Osteoblast (primary cell): Measurements from ENCODE around the gene NOC4L. TPM values are rescaled to one million over a fixed set of nuclear protein-coding genes. Genes with fewer than 3 reads are reported as not detected.

Source experiments
- DNase-seq: peaks from one replicate; pipeline ENCODE4 v3.0.0; 2011; ENCODE audit warnings: low spot score, mixed read lengths; ENCODE audit not compliant: insufficient read length; ENCODE audit errors: missing footprints
- H2AFZ ChIP-seq: 2 replicates; pipeline ENCODE4 v1.6.0; 2011; ENCODE audit warnings: mild to moderate bottlenecking, low read length
- H3K27ac ChIP-seq: 2 replicates; pipeline ENCODE4 v1.5.1; 2011; ENCODE audit warnings: mild to moderate bottlenecking, low read depth, low read length, moderate library complexity
- H3K27me3 ChIP-seq: 2 replicates; pipeline ENCODE4 v1.6.0; 2012; ENCODE audit warnings: mild to moderate bottlenecking, control low read depth, inconsistent platforms, low read length, moderate library complexity; ENCODE audit not compliant: insufficient read depth
- H3K36me3 ChIP-seq: 2 replicates; pipeline ENCODE4 v1.5.1; 2011; ENCODE audit warnings: mild to moderate bottlenecking, low read length, control low read depth, moderate library complexity; ENCODE audit not compliant: insufficient read depth
- H3K4me1 ChIP-seq: 2 replicates; pipeline ENCODE4 v1.5.1; 2011; ENCODE audit warnings: mild to moderate bottlenecking, low read length, control low read depth, moderate library complexity; ENCODE audit not compliant: insufficient read depth
- H3K4me2 ChIP-seq: 2 replicates; pipeline ENCODE4 v1.6.0; 2011; ENCODE audit warnings: mild to moderate bottlenecking, low read length; ENCODE audit not compliant: insufficient read depth
- H3K4me3 ChIP-seq: fragments of 200-600 bp; sonication (generic); 3 replicates; pipeline ENCODE4 v1.5.1; 2012; ENCODE audit warnings: mild to moderate bottlenecking, low read length, inconsistent platforms; ENCODE audit not compliant: insufficient read depth
- H3K79me2 ChIP-seq: 2 replicates; pipeline ENCODE4 v1.6.0; 2012; ENCODE audit warnings: mild to moderate bottlenecking, low read length, control low read depth, inconsistent platforms; ENCODE audit not compliant: insufficient read depth
- H3K9me3 ChIP-seq: 2 replicates; pipeline ENCODE4 v1.5.1; 2011; ENCODE audit warnings: low read depth, low read length, control low read depth
- H4K20me1 ChIP-seq: 2 replicates; pipeline ENCODE4 v1.6.0; 2012; ENCODE audit warnings: mild to moderate bottlenecking, low read length, control low read depth; ENCODE audit not compliant: insufficient read depth
- total RNA-seq: library from RNA; depleted of rRNA; stranded (reverse); fragments of >200 nt; gene quantifications from 2 replicates; pipeline ENCODE4 v1.2.3, GENCODE V29; 2012
- TF ChIP-seq, protein P1 (sequence below): IDR thresholded peaks from 2 replicates; pipeline ENCODE4 v1.5.1; 2011; ENCODE audit warnings: mild to moderate bottlenecking, low read depth, low read length, moderate library complexity; ENCODE audit errors: extremely low read depth

Gene NOC4L
- total RNA-seq, 1 donor = 11.2 TPM

DNA sequence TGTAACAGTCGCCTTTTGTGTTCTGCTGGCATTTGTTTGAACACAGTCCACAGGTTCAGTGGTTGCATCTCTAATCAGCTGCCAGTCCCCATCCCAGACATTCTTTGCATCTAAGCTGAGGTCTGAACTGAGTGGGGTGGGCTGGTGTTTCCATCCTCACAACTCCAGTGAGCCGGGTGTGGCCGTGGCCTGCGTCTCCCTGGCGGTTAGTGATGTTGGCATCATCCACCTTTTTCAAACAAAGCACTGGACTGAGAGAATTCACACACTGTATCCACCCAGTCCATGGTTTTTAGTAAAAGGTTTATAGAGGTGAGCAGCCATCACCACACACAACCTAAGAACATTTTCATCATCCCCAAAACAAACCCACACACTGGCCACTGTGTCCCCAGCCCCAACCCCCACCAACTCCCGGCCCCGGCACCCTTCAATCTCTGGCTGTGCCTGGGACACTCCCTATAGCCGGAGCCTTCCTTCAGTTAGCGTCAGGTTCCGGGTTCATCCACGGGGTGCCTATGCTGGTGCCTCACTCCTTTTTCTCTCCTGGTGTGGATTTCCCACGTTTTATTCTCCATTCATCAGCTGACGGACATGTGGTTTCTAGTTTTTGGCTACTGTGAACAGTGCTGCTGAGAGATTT is 6.7 kb upstream of the NOC4L start:
- no peak overlapping the region for H2AFZ ChIP-seq
- no peak overlapping the region for H3K27ac ChIP-seq
- H4K20me1 ChIP-seq = peaks cover 6% of the 10 kb centered on the region
- peaks cover 31% of the 10 kb centered on the region for H3K36me3 ChIP-seq
- H3K9me3 ChIP-seq = no peaks in the 10 kb centered on the region
- no peaks in the 10 kb centered on the region for H3K27me3 ChIP-seq
- H3K79me2 ChIP-seq = peaks cover 7% of the 10 kb centered on the region
- DNase-seq = peak; percentile 31
- TF ChIP-seq, protein P1, sequence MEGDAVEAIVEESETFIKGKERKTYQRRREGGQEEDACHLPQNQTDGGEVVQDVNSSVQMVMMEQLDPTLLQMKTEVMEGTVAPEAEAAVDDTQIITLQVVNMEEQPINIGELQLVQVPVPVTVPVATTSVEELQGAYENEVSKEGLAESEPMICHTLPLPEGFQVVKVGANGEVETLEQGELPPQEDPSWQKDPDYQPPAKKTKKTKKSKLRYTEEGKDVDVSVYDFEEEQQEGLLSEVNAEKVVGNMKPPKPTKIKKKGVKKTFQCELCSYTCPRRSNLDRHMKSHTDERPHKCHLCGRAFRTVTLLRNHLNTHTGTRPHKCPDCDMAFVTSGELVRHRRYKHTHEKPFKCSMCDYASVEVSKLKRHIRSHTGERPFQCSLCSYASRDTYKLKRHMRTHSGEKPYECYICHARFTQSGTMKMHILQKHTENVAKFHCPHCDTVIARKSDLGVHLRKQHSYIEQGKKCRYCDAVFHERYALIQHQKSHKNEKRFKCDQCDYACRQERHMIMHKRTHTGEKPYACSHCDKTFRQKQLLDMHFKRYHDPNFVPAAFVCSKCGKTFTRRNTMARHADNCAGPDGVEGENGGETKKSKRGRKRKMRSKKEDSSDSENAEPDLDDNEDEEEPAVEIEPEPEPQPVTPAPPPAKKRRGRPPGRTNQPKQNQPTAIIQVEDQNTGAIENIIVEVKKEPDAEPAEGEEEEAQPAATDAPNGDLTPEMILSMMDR = no peak
- no peak overlapping the region for H3K4me2 ChIP-seq
- peaks cover 10% of the 10 kb centered on the region for H3K4me1 ChIP-seq
- H3K4me3 ChIP-seq = no peak overlapping the region

DNA sequence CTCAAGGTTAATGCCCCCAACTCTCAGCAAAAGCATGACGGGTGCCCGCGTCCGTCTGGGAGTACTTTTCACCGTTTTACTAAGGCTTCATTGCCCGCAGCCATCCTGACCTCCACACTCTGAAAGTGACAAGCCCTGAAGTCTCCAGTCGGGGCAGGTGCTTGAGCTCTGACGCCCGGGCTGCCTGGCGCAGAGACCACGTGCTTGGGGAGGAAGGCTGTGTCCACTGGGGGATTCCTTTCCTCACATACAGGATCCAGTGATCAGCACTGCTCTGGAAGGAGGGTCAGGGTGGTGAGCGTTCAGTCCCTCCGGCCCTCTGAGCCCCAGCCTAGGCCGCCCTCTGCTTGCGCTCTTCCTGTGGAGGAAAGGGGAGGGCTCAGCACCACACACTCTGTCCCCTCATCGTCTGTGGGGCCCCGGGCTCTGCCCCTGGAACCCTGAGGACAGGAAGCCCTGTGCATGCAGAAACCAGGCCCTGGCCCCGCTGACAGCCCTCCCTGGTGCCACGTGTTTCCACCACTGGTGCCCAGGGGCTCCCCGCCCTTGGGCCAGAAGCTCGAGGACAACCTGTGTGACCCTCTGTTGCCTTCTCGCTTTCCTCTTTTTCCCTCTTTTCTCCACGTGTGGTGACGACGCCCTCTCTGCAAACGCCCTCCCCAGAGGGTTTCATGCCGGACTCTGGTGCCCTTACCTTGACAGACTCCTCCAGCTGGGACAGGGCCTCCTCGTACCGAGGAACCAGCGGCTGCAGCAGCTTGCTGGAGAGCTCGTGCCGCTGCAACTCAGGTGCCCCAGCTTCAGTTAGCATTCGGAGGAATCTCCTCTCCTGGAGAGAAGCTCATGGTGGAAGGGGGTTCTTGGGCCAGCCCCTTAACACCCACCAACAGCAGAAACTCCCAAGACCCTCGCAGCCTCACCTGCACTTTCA is 5.1 kb upstream of the NOC4L start:
- Histone ChIP-seq H3K9me3 (no peaks in the 10 kb centered on the region), H3K79me2 (peaks cover 19% of the 10 kb centered on the region), H3K4me1 (peaks cover 18% of the 10 kb centered on the region), H2AFZ (no peak overlapping the region), H3K27me3 (no peaks in the 10 kb centered on the region), H3K36me3 (peaks cover 31% of the 10 kb centered on the region), H3K4me2 (no peak overlapping the region), H3K27ac (no peak overlapping the region), H3K4me3 (no peak overlapping the region), H4K20me1 (peaks cover 12% of the 10 kb centered on the region)
- DNase-seq = peak; percentile 60
- TF ChIP-seq, protein P1 = no peak

DNA sequence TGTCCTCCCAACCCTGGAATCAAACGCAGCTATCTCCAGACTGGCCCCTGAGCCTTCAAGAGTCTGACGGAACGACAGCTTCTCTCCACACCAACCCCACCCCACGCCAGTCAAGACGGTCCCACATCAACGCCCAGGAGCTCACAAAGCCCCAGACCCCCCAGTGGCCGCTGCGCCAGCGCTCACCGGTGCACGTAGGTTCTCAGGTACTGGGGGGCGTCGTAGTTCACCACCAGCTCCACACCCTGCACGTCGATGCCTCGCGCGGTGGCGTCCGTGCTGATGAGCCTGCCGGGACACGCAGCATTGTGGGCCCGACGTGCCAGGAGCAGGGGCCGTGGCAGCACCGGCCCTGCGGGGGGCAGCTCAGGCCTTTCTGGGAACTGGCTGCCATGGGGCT is 4.3 kb upstream of the NOC4L start:
- TF ChIP-seq, protein P1 = no peak
- Histone ChIP-seq H3K4me2 (no peak overlapping the region), H3K79me2 (peaks cover 25% of the 10 kb centered on the region), H2AFZ (no peak overlapping the region), H4K20me1 (peaks cover 12% of the 10 kb centered on the region), H3K27ac (no peak overlapping the region), H3K36me3 (peaks cover 31% of the 10 kb centered on the region), H3K4me1 (peaks cover 20% of the 10 kb centered on the region), H3K4me3 (no peak overlapping the region), H3K9me3 (no peaks in the 10 kb centered on the region), H3K27me3 (no peaks in the 10 kb centered on the region)
- peak; percentile 62 for DNase-seq

DNA sequence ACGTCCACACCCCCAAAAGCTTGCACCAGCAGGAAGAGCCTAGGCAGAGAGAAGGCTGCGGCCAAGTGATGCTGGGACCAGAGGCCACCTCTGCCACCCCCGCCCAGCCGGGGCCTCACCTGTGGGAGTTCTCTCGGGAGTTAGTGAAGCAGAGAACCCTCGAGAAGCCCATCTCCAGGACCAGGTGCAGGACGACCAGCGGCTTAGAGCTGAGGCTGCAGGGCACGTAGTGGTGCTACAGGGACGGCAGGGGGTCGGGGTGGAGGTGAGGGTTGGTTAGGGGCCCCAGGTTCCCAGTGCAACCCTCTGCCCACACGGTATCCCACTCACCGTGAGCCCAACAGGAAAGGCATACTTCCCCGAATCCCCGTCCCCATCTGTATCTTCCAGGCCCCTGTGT is 3.8 kb upstream of the NOC4L start:
- Histone ChIP-seq H3K36me3 (peaks cover 31% of the 10 kb centered on the region), H3K4me2 (no peak overlapping the region), H2AFZ (no peak overlapping the region), H3K27me3 (no peaks in the 10 kb centered on the region), H3K27ac (no peak overlapping the region), H4K20me1 (peaks cover 16% of the 10 kb centered on the region), H3K79me2 (peaks cover 31% of the 10 kb centered on the region), H3K4me1 (peaks cover 25% of the 10 kb centered on the region), H3K4me3 (no peak overlapping the region), H3K9me3 (no peaks in the 10 kb centered on the region)
- TF ChIP-seq, protein P1 = no peak
- DNase-seq = peak; percentile 77
